Measurements from ENCODE around the gene DENND5B.
"Not testable (repeated sequence)": the region's sequence is repeated elsewhere in the genome, so short reads cannot be mapped to it uniquely, and the experiment has no call there.

Gene DENND5B

GRCh38 chr12:31589904-31590641, 863 bp downstream of the DENND5B start:
- DNase-seq, result no peak

GRCh38 chr12:31589598-31589903, 1.4 kb downstream of the DENND5B start:
- no peak for DNase-seq

GRCh38 chr12:31588976-31589375, 2.0 kb downstream of the DENND5B start:
- no peak for DNase-seq

- no peak for DNase-seq
Measured at GRCh38 chr12:31586728-31587127, 4.2 kb downstream of the DENND5B start.

- no peak for DNase-seq
Measured at GRCh38 chr12:31585895-31586294, 5.0 kb downstream of the DENND5B start.

GRCh38 chr12:31585271-31585670, 5.7 kb downstream of the DENND5B start:
- no peak for DNase-seq

- DNase-seq, result no peak
Measured at GRCh38 chr12:31584782-31585181, 6.2 kb downstream of the DENND5B start.

- DNase-seq, result no peak
Measured at GRCh38 chr12:31583878-31584277, 7.1 kb downstream of the DENND5B start.

- no peak for DNase-seq
Measured at GRCh38 chr12:31582155-31582554, 8.8 kb downstream of the DENND5B start.

- no peak for DNase-seq
Measured at GRCh38 chr12:31578632-31579031, 12.3 kb downstream of the DENND5B start.

GRCh38 chr12:31574803-31575575, 15.9 kb downstream of the DENND5B start:
- no peak for DNase-seq

- DNase-seq, result not testable (repeated sequence)
Measured at GRCh38 chr12:31574367-31574766, 16.6 kb downstream of the DENND5B start.

- DNase-seq, result no peak
Measured at GRCh38 chr12:31572900-31573600, 17.9 kb downstream of the DENND5B start.

GRCh38 chr12:31570880-31571279, 20.1 kb downstream of the DENND5B start:
- no peak for DNase-seq

- DNase-seq, result not testable (repeated sequence)
Measured at GRCh38 chr12:31569517-31569916, 21.4 kb downstream of the DENND5B start.

GRCh38 chr12:31568498-31568897, 22.4 kb downstream of the DENND5B start:
- no peak for DNase-seq

GRCh38 chr12:31567029-31567428, 23.9 kb downstream of the DENND5B start:
- DNase-seq, result no peak

- no peak for DNase-seq
Measured at GRCh38 chr12:31566547-31566946, 24.4 kb downstream of the DENND5B start.

GRCh38 chr12:31562594-31563328, 28.2 kb downstream of the DENND5B start:
- DNase-seq, result no peak

- DNase-seq, result no peak
Measured at GRCh38 chr12:31560516-31560915, 30.4 kb downstream of the DENND5B start.

GRCh38 chr12:31558521-31558920, 32.4 kb downstream of the DENND5B start:
- no peak for DNase-seq

GRCh38 chr12:31557707-31558106, 33.2 kb downstream of the DENND5B start:
- DNase-seq, result no peak

GRCh38 chr12:31555466-31555865, 35.5 kb downstream of the DENND5B start:
- not testable (repeated sequence) for DNase-seq

Data from cortex of kidney (tissue), 1 donor.